Chondrocyte (in vitro differentiated cells): ENCODE data around the gene KLF4. TPM values are rescaled to one million over a fixed set of nuclear protein-coding genes. Genes with fewer than 3 reads are reported as not detected.

Experiments used
- DNase-seq: peaks from one replicate; pipeline ENCODE4 v3.0.0; 2021; ENCODE audit warnings: mixed read lengths, low spot score
- H3K27ac Mint-ChIP-seq: one replicate; pipeline ENCODE4 v1.8.0; 2021; ENCODE audit warnings: mild to moderate bottlenecking, moderate library complexity, mixed read lengths; ENCODE audit not compliant: unreplicated experiment
- H3K27me3 Mint-ChIP-seq: 2 replicates; pipeline ENCODE4 v1.8.0; 2021; ENCODE audit warnings: low read depth, mixed read lengths
- H3K36me3 Mint-ChIP-seq: 2 replicates; pipeline ENCODE4 v1.8.0; 2021; ENCODE audit warnings: low read depth, mixed read lengths
- H3K4me1 Mint-ChIP-seq: 2 replicates; pipeline ENCODE4 v1.8.0; 2021; ENCODE audit warnings: low read depth, mild to moderate bottlenecking, mixed read lengths
- H3K4me3 Mint-ChIP-seq: one replicate; pipeline ENCODE4 v1.8.0; 2021; ENCODE audit warnings: mild to moderate bottlenecking, moderate library complexity, mixed read lengths; ENCODE audit not compliant: unreplicated experiment
- H3K9me3 Mint-ChIP-seq: 2 replicates; pipeline ENCODE4 v1.8.0; 2021; ENCODE audit warnings: low read depth, mixed read lengths
- long read RNA-seq: library from polyadenylated mRNA; stranded (forward); transcript quantifications from one replicate; pipeline ENCODE4 v2.0.0, GENCODE V29; 2021
- total RNA-seq: library from RNA; stranded (reverse); gene quantifications from 3 replicates; pipeline ENCODE4 v1.2.1, GENCODE V29; 2021
- TF ChIP-seq, protein P1 (sequence below): fragments of 200-600 bp; sonication (generic); IDR thresholded peaks from 2 replicates; pipeline ENCODE4 v1.5.0; 2021; ENCODE audit warnings: antibody characterized with exemption, mild to moderate bottlenecking, moderate library complexity

Gene KLF4
- 22.3 to 36.0 TPM (median 35.1 TPM) in 3 replicates for total RNA-seq
- long read RNA-seq, transcript KLF4-205 (3 exons, 2,393 nt): minor isoform, 7 of 37 reads
- long read RNA-seq, transcript KLF4-201 (5 exons, 2,813 nt): major isoform, 26 of 37 reads
- long read RNA-seq, partial matches to known transcripts: 1 of 37 reads
- long read RNA-seq, other reads (novel, unspliced or antisense): 3 of 37 reads

DNA sequence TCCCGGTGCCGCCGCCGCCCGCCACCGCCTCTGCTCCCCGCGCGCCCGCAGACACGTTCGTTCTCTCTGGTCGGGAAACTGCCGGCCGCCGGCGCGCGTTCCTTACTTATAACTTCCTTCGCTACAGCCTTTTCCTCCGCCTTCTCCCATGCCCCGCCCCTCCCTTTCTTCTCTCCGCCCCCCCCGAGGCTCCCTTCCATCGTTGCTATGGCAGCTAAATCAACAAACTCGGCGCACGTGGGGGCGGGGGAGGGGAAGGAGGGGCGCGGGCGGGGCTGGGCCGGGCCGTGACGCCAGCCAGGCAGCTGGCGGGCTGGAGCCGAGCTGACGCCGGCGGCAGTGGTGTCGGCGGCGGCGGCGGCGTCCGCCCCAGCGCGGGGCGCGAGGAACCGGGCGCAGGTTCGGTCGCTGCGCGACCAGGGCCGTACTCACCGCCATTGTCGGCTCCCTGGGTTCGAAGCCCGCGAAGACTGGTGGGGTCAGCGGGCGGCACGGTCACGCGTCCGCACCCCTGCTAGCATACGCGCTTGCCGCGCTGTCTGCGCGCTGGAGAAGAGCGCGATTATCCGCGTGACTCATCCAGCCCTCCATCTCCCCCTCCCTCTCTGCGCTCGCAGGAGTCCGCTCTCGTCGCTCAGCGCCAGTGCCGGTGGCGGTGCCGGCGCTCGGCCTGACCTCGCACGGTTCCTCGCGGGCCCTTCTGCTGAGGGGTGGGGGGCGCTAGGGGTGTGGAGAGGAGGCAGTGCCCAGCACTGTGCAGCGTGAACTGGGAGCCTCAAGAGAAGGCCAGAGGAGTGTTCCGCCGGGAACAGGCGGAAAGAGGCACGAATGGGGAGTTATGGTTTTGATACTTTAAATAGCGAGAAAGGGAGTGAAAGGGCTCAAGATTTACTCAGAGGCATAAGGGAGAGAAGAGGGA is at the start of gene KLF4:
Gene KLF4 (minus strand): TSS at position 83 of the 919 bp plus-strand sequence. CDS start 597 bp downstream, outside the sequence.
- H3K36me3 Mint-ChIP-seq: peaks cover 7% of the 10 kb centered on the region
- TF ChIP-seq, protein P1, sequence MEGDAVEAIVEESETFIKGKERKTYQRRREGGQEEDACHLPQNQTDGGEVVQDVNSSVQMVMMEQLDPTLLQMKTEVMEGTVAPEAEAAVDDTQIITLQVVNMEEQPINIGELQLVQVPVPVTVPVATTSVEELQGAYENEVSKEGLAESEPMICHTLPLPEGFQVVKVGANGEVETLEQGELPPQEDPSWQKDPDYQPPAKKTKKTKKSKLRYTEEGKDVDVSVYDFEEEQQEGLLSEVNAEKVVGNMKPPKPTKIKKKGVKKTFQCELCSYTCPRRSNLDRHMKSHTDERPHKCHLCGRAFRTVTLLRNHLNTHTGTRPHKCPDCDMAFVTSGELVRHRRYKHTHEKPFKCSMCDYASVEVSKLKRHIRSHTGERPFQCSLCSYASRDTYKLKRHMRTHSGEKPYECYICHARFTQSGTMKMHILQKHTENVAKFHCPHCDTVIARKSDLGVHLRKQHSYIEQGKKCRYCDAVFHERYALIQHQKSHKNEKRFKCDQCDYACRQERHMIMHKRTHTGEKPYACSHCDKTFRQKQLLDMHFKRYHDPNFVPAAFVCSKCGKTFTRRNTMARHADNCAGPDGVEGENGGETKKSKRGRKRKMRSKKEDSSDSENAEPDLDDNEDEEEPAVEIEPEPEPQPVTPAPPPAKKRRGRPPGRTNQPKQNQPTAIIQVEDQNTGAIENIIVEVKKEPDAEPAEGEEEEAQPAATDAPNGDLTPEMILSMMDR: peak; percentile 22
- peak within 1 kb of the TSS; percentile 98 for H3K27ac Mint-ChIP-seq
- no peak for DNase-seq
- no peaks in the 10 kb centered on the region for H3K27me3 Mint-ChIP-seq
- H3K4me1 Mint-ChIP-seq: peaks cover 45% of the 10 kb centered on the region
- H3K4me3 Mint-ChIP-seq: peak within 1 kb of the TSS; percentile 93
- H3K9me3 Mint-ChIP-seq: no peaks in the 10 kb centered on the region

DNA sequence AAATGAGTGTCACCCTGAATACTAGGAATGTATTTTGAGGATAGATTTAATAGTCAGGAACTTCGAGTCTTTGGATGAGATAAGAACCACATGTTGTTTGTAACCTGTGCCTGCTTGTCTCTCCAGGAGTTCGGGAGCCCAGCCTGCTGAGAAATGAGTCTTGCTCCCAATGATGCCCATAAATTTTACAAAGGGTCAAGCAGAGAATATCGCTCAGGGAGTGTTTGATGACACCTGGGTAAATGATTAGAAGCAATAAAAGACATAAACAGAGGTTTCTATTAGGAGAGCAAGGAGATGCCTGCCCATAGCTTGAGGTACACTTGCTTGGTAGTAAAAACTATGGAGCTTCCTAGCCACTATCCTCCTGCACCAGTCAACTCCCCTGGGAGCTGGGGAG is 46.9 kb upstream of the KLF4 start:
- Mint-ChIP-seq H3K4me3 (no peak overlapping the region), H3K27me3 (no peaks in the 10 kb centered on the region), H3K36me3 (no peaks in the 10 kb centered on the region), H3K27ac (no peak overlapping the region), H3K4me1 (no peaks in the 10 kb centered on the region), H3K9me3 (no peaks in the 10 kb centered on the region)
- no peak for DNase-seq
- TF ChIP-seq, protein P1: no peak

DNA sequence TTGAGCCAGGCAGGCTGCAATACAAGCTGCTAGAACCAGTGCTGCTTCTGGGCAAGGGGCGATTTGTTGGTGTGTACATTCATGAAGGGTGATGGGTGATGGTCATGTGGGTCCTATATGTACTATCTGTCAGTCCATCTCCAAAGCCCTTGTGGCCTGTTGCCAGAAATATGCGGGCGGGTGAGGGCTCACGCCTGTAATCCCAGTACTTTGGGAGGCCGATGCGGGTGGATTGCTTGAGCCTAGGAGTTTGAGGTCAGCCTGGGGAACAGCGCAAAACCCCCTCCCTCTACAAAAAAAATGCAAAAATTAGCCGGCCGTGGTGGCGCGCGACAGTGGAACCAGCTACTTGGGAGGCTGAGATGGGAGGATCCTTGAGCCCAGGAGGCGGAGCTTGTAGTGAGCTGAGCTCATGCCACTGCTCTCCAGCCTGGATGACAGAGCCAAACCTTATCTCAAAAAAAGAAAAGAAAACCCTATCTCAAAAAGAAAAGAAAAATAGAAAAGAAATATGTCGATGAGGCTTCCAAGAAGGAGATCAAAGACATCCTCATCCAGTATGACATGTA is 45.0 kb upstream of the KLF4 start:
- H3K27ac Mint-ChIP-seq: no peak overlapping the region
- H3K27me3 Mint-ChIP-seq: no peaks in the 10 kb centered on the region
- no peaks in the 10 kb centered on the region for H3K9me3 Mint-ChIP-seq
- no peaks in the 10 kb centered on the region for H3K4me1 Mint-ChIP-seq
- no peak for DNase-seq
- TF ChIP-seq, protein P1: no peak
- no peak overlapping the region for H3K4me3 Mint-ChIP-seq
- H3K36me3 Mint-ChIP-seq: no peaks in the 10 kb centered on the region

DNA sequence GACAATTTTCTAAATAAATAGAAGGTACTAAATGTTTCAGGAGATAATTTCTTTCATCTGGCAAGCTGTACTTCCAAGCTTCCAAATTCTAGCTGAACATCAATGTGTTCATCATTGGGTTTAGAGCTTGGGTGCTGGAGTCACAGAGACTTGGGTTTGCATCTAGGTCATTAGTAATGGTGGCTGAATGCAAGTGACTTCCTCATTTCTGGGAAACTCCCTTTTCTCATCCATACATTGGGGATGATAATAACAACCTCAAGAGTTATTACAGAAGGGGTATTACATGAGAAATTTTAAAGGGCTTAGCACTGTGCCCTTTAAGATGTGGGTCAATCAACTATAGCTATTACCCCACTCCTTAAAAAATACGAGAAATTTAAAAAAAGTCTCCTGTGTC is 41.1 kb upstream of the KLF4 start:
- Mint-ChIP-seq H3K9me3 (no peaks in the 10 kb centered on the region), H3K27ac (no peak overlapping the region), H3K4me3 (no peak overlapping the region), H3K36me3 (no peaks in the 10 kb centered on the region), H3K4me1 (no peaks in the 10 kb centered on the region), H3K27me3 (no peaks in the 10 kb centered on the region)
- DNase-seq: no peak
- TF ChIP-seq, protein P1: no peak

DNA sequence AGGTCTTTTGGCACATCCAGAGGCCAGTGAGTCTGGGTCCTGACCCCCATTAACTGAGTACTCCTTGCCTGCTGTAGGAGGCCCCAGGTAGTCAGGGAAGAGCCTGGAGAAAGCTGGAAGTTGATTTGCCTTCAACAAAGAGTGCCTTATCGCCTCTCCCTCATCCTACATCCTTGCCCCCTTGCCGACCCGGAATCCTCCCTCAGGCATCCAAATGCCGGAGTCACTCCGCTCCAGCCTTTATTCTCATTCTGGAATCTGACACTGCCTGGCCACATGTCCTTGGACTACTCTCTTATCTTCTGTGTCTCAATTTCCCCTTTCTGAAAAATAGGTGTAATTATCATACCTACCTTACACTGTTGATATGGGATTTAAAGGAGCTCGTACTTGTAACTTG is 39.1 kb upstream of the KLF4 start:
- no peaks in the 10 kb centered on the region for H3K9me3 Mint-ChIP-seq
- no peak overlapping the region for H3K4me3 Mint-ChIP-seq
- no peaks in the 10 kb centered on the region for H3K27me3 Mint-ChIP-seq
- no peaks in the 10 kb centered on the region for H3K36me3 Mint-ChIP-seq
- H3K4me1 Mint-ChIP-seq: no peaks in the 10 kb centered on the region
- DNase-seq: no peak
- H3K27ac Mint-ChIP-seq: no peak overlapping the region
- TF ChIP-seq, protein P1: no peak
